SW 1271 (cell line): Measurements from ENCODE around the gene CCN2.
"Not testable (repeated sequence)": the region's sequence is repeated elsewhere in the genome, so short reads cannot be mapped to it uniquely, and the experiment has no call there.

Experiments
- DNase-seq, 2 experiments: peaks; one replicate each; lab custom pipeline; 2025; lab: John Stamatoyannopoulos, UW

Gene CCN2

GRCh38 chr6:131909408-131910218 is 41.6 kb downstream of the CCN2 start:
- DNase-seq = peak in 1 of 2 experiments; percentile 68

- DNase-seq = not testable (repeated sequence)
Measured at GRCh38 chr6:131908787-131909186, 42.4 kb downstream of the CCN2 start.

- not testable (repeated sequence) for DNase-seq
Measured at GRCh38 chr6:131903734-131904133, 47.4 kb downstream of the CCN2 start.

GRCh38 chr6:131901326-131901873 is 49.8 kb downstream of the CCN2 start:
- DNase-seq = not testable (repeated sequence)

- DNase-seq = no peak
Measured at GRCh38 chr6:131900231-131900630, 50.9 kb downstream of the CCN2 start.

- no peak for DNase-seq
Measured at GRCh38 chr6:131898718-131899117, 52.5 kb downstream of the CCN2 start.
